Measurements from ENCODE around the gene ADORA1.

Gene ADORA1

GRCh38 chr1:203202431-203203245 lies 75.1 kb downstream of the ADORA1 start:
- Histone ChIP-seq H3K27ac (ENCODE audit: low read depth, low read length) (no peak overlapping the region), H3K79me2 (ENCODE audit: insufficient read depth, low read length) (no peaks in the 10 kb centered on the region), H3K9ac (ENCODE audit: low read length) (no peak overlapping the region), H4K20me1 (ENCODE audit: low read depth, low read length) (no peaks in the 10 kb centered on the region), H3K27me3 (ENCODE audit: low read length) (no peaks in the 10 kb centered on the region), H3K4me2 (ENCODE audit: low read depth, low read length, poor library complexity, severe bottlenecking) (no peak overlapping the region), H3K4me3 (ENCODE audit: insufficient read depth, low read length, poor library complexity, severe bottlenecking) (no peak overlapping the region), H3F3A (ENCODE audit: insufficient read depth) (no peaks in the 10 kb centered on the region), H3K36me3 (ENCODE audit: low read length) (no peaks in the 10 kb centered on the region), H2AFZ (ENCODE audit: low read depth, low read length, severe bottlenecking) (no peak overlapping the region), H3K9me3 (ENCODE audit: insufficient read depth, low read length) (no peaks in the 10 kb centered on the region), H3K9me2 (replicated peaks; ENCODE audit: insufficient read depth, low read length) (no peaks in the 10 kb centered on the region)
- no peak for TF ChIP-seq CTCF (IDR thresholded peaks at IDR 0.05; ENCODE audit: insufficient read depth, low read length, poor library complexity, severe bottlenecking)
- TF ChIP-seq EZH2phosphoT487 (conservative IDR thresholded peaks at IDR 0.05; ENCODE audit: low read length): no peak

- no peak overlapping the region for H3K9ac ChIP-seq (ENCODE audit: low read length)
- TF ChIP-seq EZH2phosphoT487 (conservative IDR thresholded peaks at IDR 0.05; ENCODE audit: low read length): no peak
- no peak for TF ChIP-seq CTCF (IDR thresholded peaks at IDR 0.05; ENCODE audit: insufficient read depth, low read length, poor library complexity, severe bottlenecking)
- H3K9me3 ChIP-seq (ENCODE audit: insufficient read depth, low read length): no peaks in the 10 kb centered on the region
- no peaks in the 10 kb centered on the region for H3K36me3 ChIP-seq (ENCODE audit: low read length)
- H3K4me2 ChIP-seq (ENCODE audit: low read depth, low read length, poor library complexity, severe bottlenecking): no peak overlapping the region
- no peak overlapping the region for H2AFZ ChIP-seq (ENCODE audit: low read depth, low read length, severe bottlenecking)
- H3K79me2 ChIP-seq (ENCODE audit: insufficient read depth, low read length): no peaks in the 10 kb centered on the region
- no peaks in the 10 kb centered on the region for H3K9me2 ChIP-seq (replicated peaks; ENCODE audit: insufficient read depth, low read length)
- no peak overlapping the region for H3K4me3 ChIP-seq (ENCODE audit: insufficient read depth, low read length, poor library complexity, severe bottlenecking)
- H4K20me1 ChIP-seq (ENCODE audit: low read depth, low read length): no peaks in the 10 kb centered on the region
- H3F3A ChIP-seq (ENCODE audit: insufficient read depth): no peaks in the 10 kb centered on the region
- no peaks in the 10 kb centered on the region for H3K27me3 ChIP-seq (ENCODE audit: low read length)
- no peak overlapping the region for H3K27ac ChIP-seq (ENCODE audit: low read depth, low read length)
Measured at GRCh38 chr1:203204756-203205155, 77.2 kb downstream of the ADORA1 start.

- Histone ChIP-seq H3F3A (ENCODE audit: insufficient read depth) (no peaks in the 10 kb centered on the region), H3K4me3 (ENCODE audit: insufficient read depth, low read length, poor library complexity, severe bottlenecking) (no peak overlapping the region), H3K79me2 (ENCODE audit: insufficient read depth, low read length) (no peaks in the 10 kb centered on the region), H4K20me1 (ENCODE audit: low read depth, low read length) (no peaks in the 10 kb centered on the region), H3K4me2 (ENCODE audit: low read depth, low read length, poor library complexity, severe bottlenecking) (no peak overlapping the region), H3K36me3 (ENCODE audit: low read length) (no peaks in the 10 kb centered on the region), H3K9me2 (replicated peaks; ENCODE audit: insufficient read depth, low read length) (no peaks in the 10 kb centered on the region), H3K9ac (ENCODE audit: low read length) (no peak overlapping the region), H3K9me3 (ENCODE audit: insufficient read depth, low read length) (no peaks in the 10 kb centered on the region), H3K27ac (ENCODE audit: low read depth, low read length) (no peak overlapping the region), H2AFZ (ENCODE audit: low read depth, low read length, severe bottlenecking) (no peak overlapping the region), H3K27me3 (ENCODE audit: low read length) (no peaks in the 10 kb centered on the region)
- no peak for TF ChIP-seq EZH2phosphoT487 (conservative IDR thresholded peaks at IDR 0.05; ENCODE audit: low read length)
- TF ChIP-seq CTCF (IDR thresholded peaks at IDR 0.05; ENCODE audit: insufficient read depth, low read length, poor library complexity, severe bottlenecking): no peak
Measured at GRCh38 chr1:203206129-203206687, 78.7 kb downstream of the ADORA1 start.

Data from SU-DHL-6 (cell line).